GM12875 (cell line): ENCODE results near the gene GRIP1.

Experiments used
- H3K4me3 ChIP-seq: one replicate; pipeline ENCODE4 v1.5.1; 2011; ENCODE audit warnings: low read depth, low read length, control low read depth
- TF ChIP-seq, protein P1 (sequence below): IDR thresholded peaks from 2 replicates; pipeline ENCODE4 v1.5.1; 2011; ENCODE audit warnings: low read depth, mild to moderate bottlenecking, control low read depth, inconsistent platforms, low read length, moderate library complexity, borderline replicate concordance; ENCODE audit not compliant: insufficient read depth

Gene GRIP1

GRCh38 chr12:66345956-66346355 is 332.9 kb downstream of the GRIP1 start:
- no peak overlapping the region for H3K4me3 ChIP-seq
- TF ChIP-seq, protein P1, sequence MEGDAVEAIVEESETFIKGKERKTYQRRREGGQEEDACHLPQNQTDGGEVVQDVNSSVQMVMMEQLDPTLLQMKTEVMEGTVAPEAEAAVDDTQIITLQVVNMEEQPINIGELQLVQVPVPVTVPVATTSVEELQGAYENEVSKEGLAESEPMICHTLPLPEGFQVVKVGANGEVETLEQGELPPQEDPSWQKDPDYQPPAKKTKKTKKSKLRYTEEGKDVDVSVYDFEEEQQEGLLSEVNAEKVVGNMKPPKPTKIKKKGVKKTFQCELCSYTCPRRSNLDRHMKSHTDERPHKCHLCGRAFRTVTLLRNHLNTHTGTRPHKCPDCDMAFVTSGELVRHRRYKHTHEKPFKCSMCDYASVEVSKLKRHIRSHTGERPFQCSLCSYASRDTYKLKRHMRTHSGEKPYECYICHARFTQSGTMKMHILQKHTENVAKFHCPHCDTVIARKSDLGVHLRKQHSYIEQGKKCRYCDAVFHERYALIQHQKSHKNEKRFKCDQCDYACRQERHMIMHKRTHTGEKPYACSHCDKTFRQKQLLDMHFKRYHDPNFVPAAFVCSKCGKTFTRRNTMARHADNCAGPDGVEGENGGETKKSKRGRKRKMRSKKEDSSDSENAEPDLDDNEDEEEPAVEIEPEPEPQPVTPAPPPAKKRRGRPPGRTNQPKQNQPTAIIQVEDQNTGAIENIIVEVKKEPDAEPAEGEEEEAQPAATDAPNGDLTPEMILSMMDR: no peak

- no peak overlapping the region for H3K4me3 ChIP-seq
- TF ChIP-seq, protein P1: no peak
Observed at GRCh38 chr12:66345212-66345611, 333.7 kb downstream of the GRIP1 start.

GRCh38 chr12:66341126-66341525 is 337.8 kb downstream of the GRIP1 start:
- TF ChIP-seq, protein P1: no peak
- no peak overlapping the region for H3K4me3 ChIP-seq

DNA sequence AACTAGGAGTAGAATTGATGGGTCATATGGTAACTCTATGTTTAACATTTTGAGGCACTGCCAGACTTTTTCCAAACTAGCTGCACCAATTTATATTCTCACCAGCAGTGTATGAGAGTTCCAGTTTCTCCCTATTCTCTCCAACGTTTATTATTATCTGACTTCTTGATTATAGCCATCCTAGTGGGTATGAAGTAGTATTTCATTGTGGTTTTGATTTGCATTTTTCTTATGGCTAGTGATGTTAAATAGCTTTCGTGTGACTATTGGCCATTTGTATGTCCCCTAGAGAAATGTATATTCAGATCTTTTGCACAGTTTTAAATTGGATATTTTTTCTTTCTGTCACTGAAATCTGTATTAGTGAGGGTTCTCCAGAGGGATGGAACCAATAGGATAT is 338.7 kb downstream of the GRIP1 start:
- TF ChIP-seq, protein P1: no peak
- no peak overlapping the region for H3K4me3 ChIP-seq

GRCh38 chr12:66337381-66338010 is 341.4 kb downstream of the GRIP1 start:
- H3K4me3 ChIP-seq: no peak overlapping the region
- TF ChIP-seq, protein P1: no peak

GRCh38 chr12:66335746-66336145 is 343.1 kb downstream of the GRIP1 start:
- TF ChIP-seq, protein P1: no peak
- no peak overlapping the region for H3K4me3 ChIP-seq

DNA sequence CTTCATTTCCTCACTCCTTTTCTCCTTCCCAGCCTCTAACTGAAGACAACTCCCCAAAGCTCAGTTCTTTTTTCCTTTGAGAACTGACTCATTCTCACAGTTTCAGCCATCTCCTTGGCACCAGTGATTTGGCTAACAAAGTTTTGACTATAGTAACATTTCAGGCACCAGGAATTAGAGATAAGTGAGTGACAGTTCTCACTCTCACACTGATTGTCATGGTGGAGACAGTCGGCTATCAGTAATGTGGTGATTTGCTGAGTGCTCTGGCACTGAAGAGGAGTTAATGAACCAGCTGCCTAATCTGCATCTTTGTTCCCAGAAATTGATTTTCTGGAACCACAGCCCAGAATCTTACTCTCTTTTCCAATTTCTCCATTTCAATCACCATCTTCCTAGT is 347.1 kb downstream of the GRIP1 start:
- no peak overlapping the region for H3K4me3 ChIP-seq
- TF ChIP-seq, protein P1: no peak
